HFFc6 (cell line): ENCODE data around the gene USP48. TPM values are rescaled to one million over a fixed set of nuclear protein-coding genes. Genes with fewer than 3 reads are reported as not detected.

Experiments used
- DNase-seq: peaks from one replicate; pipeline ENCODE4 v3.0.0-alpha.2; 2018
- H3K27ac Mint-ChIP-seq: 2 replicates; pipeline ENCODE4 v1.8.0; 2020; ENCODE audit warnings: mild to moderate bottlenecking, mixed read lengths
- H3K27me3 Mint-ChIP-seq: 2 replicates; pipeline ENCODE4 v1.8.0; 2021; ENCODE audit warnings: mild to moderate bottlenecking, moderate library complexity, mixed read lengths; ENCODE audit not compliant: insufficient read depth
- H3K36me3 Mint-ChIP-seq: 2 replicates; pipeline ENCODE4 v1.8.0; 2021; ENCODE audit warnings: low read depth, mixed read lengths
- H3K4me1 Mint-ChIP-seq: 2 replicates; pipeline ENCODE4 v1.8.0; 2020; ENCODE audit warnings: low read depth, mixed read lengths
- H3K4me3 Mint-ChIP-seq: 2 replicates; pipeline ENCODE4 v1.8.0; 2020; ENCODE audit warnings: mild to moderate bottlenecking, moderate library complexity, mixed read lengths
- H3K9me3 Mint-ChIP-seq: 2 replicates; pipeline ENCODE4 v1.8.0; 2020; ENCODE audit warnings: mild to moderate bottlenecking, mixed read lengths
- total RNA-seq, 6 experiments: library from RNA; stranded (reverse); fragmentation: NEBNext Ultra II Directional; extraction: Animal tissue kit (Norgen Biotek cat#: 25700); gene quantifications; 2 replicates in 1 of 6; 3 replicates in 5 of 6; pipeline ENCODE4 v1.2.3, GENCODE V29; 2021
- TF ChIP-seq, protein P1 (sequence below): fragments of 200-600 bp; sonication (generic); IDR thresholded peaks from 2 replicates; pipeline ENCODE4 v1.5.0; 2021; ENCODE audit warnings: antibody characterized with exemption, mild to moderate bottlenecking

Gene USP48
- total RNA-seq, 6 experiments from 2014 or later, result 45.0 to 54.2 (median 51.1) TPM

DNA sequence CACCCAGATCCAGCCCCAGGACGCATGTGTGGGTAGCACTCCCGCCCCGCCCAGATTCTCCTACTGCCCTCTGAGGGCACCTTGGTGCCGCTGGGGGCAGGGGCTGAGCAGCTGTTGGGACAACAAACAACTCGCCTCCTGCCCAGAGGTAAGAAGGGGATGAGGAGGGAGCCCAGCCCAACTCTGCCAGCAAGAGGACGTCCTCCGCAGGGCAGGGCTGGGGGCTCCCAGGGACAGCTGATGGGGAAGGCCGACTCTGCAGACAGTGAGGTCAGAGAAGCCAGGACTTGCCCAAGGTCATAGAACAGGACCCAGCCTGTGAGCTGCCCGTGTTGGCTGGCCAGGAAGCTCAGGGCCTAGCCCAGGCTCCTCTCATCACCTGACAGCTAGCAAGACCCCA is 132.5 kb downstream of the USP48 start:
- H3K4me1 Mint-ChIP-seq, result peaks cover 6% of the 10 kb centered on the region; the same call in 1 of the 2 replicates
- no peak overlapping the region for H3K27ac Mint-ChIP-seq
- TF ChIP-seq, protein P1, sequence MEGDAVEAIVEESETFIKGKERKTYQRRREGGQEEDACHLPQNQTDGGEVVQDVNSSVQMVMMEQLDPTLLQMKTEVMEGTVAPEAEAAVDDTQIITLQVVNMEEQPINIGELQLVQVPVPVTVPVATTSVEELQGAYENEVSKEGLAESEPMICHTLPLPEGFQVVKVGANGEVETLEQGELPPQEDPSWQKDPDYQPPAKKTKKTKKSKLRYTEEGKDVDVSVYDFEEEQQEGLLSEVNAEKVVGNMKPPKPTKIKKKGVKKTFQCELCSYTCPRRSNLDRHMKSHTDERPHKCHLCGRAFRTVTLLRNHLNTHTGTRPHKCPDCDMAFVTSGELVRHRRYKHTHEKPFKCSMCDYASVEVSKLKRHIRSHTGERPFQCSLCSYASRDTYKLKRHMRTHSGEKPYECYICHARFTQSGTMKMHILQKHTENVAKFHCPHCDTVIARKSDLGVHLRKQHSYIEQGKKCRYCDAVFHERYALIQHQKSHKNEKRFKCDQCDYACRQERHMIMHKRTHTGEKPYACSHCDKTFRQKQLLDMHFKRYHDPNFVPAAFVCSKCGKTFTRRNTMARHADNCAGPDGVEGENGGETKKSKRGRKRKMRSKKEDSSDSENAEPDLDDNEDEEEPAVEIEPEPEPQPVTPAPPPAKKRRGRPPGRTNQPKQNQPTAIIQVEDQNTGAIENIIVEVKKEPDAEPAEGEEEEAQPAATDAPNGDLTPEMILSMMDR, result no peak
- DNase-seq, result no peak
- H3K9me3 Mint-ChIP-seq, result no peaks in the 10 kb centered on the region
- H3K4me3 Mint-ChIP-seq, result no peak overlapping the region
- H3K36me3 Mint-ChIP-seq, result no peaks in the 10 kb centered on the region
- H3K27me3 Mint-ChIP-seq, result peaks cover 37% of the 10 kb centered on the region

DNA sequence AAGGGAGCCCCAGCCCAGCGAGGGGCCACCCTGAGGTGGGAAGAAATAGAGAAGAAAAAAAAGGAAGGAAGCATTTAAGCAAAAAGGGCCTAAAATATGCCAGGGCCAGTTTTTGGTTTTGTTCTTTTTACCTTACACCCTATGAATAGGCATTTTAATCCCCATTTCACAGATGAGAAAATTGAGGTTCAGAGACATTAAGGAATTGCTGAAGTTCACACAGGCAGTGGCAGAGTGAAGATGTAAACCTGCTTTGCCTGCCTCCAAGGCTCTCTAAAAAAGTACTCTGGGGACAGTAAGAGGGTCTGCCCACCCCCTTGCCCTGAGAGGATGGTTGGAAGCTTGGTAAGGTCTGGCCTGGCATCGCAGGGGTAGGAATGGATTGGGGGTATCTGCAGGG is 133.6 kb downstream of the USP48 start:
- Mint-ChIP-seq H3K36me3 (no peaks in the 10 kb centered on the region), H3K27ac (no peak overlapping the region), H3K4me1 (peaks cover 6% of the 10 kb centered on the region; the same call in 1 of the 2 replicates), H3K4me3 (no peak overlapping the region), H3K9me3 (no peaks in the 10 kb centered on the region), H3K27me3 (peaks cover 32% of the 10 kb centered on the region)
- no peak for DNase-seq
- TF ChIP-seq, protein P1, result no peak

DNA sequence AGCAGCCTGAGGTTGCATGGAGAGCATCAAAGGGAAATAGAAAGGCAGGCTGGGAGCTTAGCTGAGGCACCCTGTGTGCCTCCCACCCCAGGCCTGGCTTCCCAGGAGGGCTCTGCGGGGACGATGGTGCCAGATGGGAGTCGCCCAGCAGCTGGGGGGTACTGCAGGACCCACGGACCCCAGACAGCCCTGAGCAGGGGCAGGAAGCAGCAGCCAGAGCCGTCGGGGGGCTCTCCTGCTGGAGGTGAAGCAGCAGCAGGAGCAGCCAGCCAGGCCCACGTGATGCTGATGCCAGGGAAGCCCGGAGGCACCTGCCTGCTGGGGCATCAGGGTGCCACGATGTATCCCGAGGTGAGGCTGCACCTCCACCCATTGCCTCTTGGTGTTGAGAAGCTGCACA is 134.2 kb downstream of the USP48 start:
- no peaks in the 10 kb centered on the region for H3K36me3 Mint-ChIP-seq
- H3K4me3 Mint-ChIP-seq, result no peak overlapping the region
- H3K27me3 Mint-ChIP-seq, result peaks cover 37% of the 10 kb centered on the region
- peaks cover 6% of the 10 kb centered on the region; the same call in 1 of the 2 replicates for H3K4me1 Mint-ChIP-seq
- TF ChIP-seq, protein P1, result no peak
- H3K9me3 Mint-ChIP-seq, result no peaks in the 10 kb centered on the region
- no peak overlapping the region for H3K27ac Mint-ChIP-seq
- DNase-seq, result no peak

DNA sequence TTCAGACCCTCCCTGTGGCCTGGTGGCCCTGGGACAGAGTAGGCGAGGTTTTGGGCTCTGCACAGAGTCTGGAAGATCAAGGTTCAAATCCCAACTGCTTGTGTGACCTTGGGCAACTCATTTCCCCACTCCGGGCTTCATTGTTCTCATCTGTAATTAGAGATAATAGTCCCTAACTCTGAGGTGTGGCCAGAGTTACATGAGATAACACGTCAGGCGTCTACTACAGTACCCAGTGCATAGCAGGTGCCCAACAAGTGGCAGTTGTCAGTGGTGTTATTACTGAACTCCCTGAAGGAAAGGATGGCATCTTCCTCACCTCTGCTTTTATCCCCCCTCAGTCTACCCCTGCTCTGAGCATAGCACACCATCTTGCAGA is 134.6 kb downstream of the USP48 start:
- peaks cover 38% of the 10 kb centered on the region for H3K27me3 Mint-ChIP-seq
- peaks cover 6% of the 10 kb centered on the region; the same call in 1 of the 2 replicates for H3K4me1 Mint-ChIP-seq
- no peaks in the 10 kb centered on the region for H3K36me3 Mint-ChIP-seq
- no peak for DNase-seq
- TF ChIP-seq, protein P1, result no peak
- H3K4me3 Mint-ChIP-seq, result no peak overlapping the region
- no peak overlapping the region for H3K27ac Mint-ChIP-seq
- H3K9me3 Mint-ChIP-seq, result no peaks in the 10 kb centered on the region

DNA sequence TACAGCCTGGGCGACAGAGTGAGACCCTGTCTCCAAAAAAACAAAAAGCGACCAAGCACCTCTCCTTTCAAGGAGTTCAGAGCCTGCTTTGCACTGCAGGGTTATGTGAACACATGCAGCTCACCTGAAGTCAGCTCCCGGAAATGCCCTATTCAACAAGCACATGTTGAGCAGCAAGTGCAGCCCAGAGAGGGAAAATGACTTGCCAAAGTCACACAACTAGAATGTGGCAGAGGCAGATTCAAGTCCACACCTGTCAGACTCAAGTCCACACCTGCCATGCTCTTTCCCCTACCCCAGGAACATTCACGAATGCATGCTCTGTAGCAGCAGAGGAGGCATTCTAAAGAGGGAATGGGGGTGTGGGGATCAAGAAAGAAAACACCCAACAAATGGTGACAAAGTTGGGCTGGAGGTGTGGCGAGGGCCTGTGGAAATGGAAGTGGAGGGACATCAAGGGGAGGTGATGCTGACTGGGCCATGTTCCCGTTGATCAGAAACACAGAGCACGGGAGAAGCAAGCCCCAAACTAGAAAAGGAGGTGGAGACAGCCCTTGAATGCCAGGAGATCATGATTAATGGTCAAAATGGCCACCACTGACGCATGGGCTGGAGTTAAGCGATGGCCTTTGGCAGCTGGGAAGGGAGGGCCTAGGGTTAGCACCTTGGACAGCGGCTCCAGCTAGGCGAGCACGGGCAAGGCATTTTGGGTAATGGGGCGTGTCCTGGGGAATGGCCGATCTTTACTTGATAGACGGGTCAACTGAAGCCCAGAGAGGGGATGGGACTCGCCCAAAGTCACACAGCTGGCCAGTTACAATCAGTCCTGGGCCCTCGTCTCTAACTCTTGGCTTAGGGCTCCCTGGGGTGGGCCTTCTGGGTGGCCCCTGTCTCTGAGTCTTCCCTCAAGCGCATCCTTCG is 135.3 kb downstream of the USP48 start:
- Mint-ChIP-seq H3K36me3 (no peaks in the 10 kb centered on the region), H3K4me1 (peaks cover 6% of the 10 kb centered on the region; the same call in 1 of the 2 replicates), H3K9me3 (no peaks in the 10 kb centered on the region), H3K4me3 (no peak overlapping the region), H3K27ac (no peak overlapping the region), H3K27me3 (peaks cover 34% of the 10 kb centered on the region)
- DNase-seq, result peak; percentile 48
- TF ChIP-seq, protein P1, result no peak
